HG03575 (cell line): ENCODE results near the gene PXDC1.
"Not testable (repeated sequence)": the region's sequence is repeated elsewhere in the genome, so short reads cannot be mapped to it uniquely, and the experiment has no call there.

Experiments
- ATAC-seq: cut with Tn5 transposase; IDR thresholded peaks from one replicate; pipeline ENCODE4 v1.9.1; 2021; ENCODE audit not compliant: unreplicated experiment, insufficient number of reproducible peaks, low FRiP score; ENCODE audit errors: extremely low read depth

Gene PXDC1

GRCh38 chr6:3767483-3767882 is 16.0 kb upstream of the PXDC1 start:
- ATAC-seq = not testable (repeated sequence)

GRCh38 chr6:3766214-3766613 is 14.7 kb upstream of the PXDC1 start:
- no peak for ATAC-seq

- no peak for ATAC-seq
Observed at GRCh38 chr6:3765415-3765814, 13.9 kb upstream of the PXDC1 start.

GRCh38 chr6:3764516-3765335 is 13.2 kb upstream of the PXDC1 start:
- ATAC-seq = no peak

- no peak for ATAC-seq
Observed at GRCh38 chr6:3762852-3763251, 11.3 kb upstream of the PXDC1 start.

GRCh38 chr6:3762359-3762758 is 10.8 kb upstream of the PXDC1 start:
- ATAC-seq = no peak

GRCh38 chr6:3761989-3762270 is 10.4 kb upstream of the PXDC1 start:
- ATAC-seq = no peak

GRCh38 chr6:3759646-3760232 is 8.2 kb upstream of the PXDC1 start:
- ATAC-seq = no peak

GRCh38 chr6:3758842-3759144 is 7.3 kb upstream of the PXDC1 start:
- ATAC-seq = no peak

GRCh38 chr6:3757998-3758841 is 6.7 kb upstream of the PXDC1 start:
- ATAC-seq = not testable (repeated sequence)

- ATAC-seq = no peak
Observed at GRCh38 chr6:3757241-3757641, 5.7 kb upstream of the PXDC1 start.

GRCh38 chr6:3756546-3756945 is 5.0 kb upstream of the PXDC1 start:
- ATAC-seq = no peak

GRCh38 chr6:3755637-3756545 is 4.4 kb upstream of the PXDC1 start:
- ATAC-seq = no peak

- no peak for ATAC-seq
Observed at GRCh38 chr6:3754776-3755175, 3.3 kb upstream of the PXDC1 start.

GRCh38 chr6:3754032-3754725 is 2.7 kb upstream of the PXDC1 start:
- ATAC-seq = not testable (repeated sequence)

GRCh38 chr6:3753228-3753835 is 1.8 kb upstream of the PXDC1 start:
- no peak for ATAC-seq

- no peak for ATAC-seq
Observed at GRCh38 chr6:3752531-3753227, 1.2 kb upstream of the PXDC1 start.
